Measurements from ENCODE around the gene SORBS1.

DNA sequence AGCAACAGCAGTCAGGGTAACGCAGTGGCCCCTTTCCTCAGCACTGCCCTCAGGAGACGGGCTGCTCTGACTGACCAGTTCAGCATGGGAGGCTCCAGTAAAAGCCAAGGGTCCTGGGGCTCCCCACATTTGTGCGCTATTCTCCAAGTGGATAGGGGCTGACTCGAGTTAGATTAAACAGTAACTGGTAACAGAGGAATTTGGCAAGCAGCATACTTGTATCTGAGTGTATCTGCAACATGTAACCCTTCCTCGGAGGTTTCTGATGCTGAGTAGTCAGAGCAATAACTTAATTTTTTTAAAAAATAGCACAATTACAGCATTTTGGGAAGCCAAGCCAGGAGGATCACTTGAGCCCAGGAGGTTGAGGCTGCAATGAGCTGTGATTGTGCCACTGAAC, 22.8 kb downstream of the SORBS1 start:
- TF ChIP-seq, protein P1, sequence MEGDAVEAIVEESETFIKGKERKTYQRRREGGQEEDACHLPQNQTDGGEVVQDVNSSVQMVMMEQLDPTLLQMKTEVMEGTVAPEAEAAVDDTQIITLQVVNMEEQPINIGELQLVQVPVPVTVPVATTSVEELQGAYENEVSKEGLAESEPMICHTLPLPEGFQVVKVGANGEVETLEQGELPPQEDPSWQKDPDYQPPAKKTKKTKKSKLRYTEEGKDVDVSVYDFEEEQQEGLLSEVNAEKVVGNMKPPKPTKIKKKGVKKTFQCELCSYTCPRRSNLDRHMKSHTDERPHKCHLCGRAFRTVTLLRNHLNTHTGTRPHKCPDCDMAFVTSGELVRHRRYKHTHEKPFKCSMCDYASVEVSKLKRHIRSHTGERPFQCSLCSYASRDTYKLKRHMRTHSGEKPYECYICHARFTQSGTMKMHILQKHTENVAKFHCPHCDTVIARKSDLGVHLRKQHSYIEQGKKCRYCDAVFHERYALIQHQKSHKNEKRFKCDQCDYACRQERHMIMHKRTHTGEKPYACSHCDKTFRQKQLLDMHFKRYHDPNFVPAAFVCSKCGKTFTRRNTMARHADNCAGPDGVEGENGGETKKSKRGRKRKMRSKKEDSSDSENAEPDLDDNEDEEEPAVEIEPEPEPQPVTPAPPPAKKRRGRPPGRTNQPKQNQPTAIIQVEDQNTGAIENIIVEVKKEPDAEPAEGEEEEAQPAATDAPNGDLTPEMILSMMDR (IDR thresholded peaks at IDR 0.05): no peak
- TF ChIP-seq POLR2AphosphoS5 (IDR thresholded peaks at IDR 0.05; ENCODE audit: insufficient read depth in 1 of 2, low read depth in 1 of 2): no peak
- TF ChIP-seq POLR2A (IDR thresholded peaks at IDR 0.05): no peak
